GM12892 (cell line): ENCODE results near the gene GPALPP1.
"Not testable (repeated sequence)": the region's sequence is repeated elsewhere in the genome, so short reads cannot be mapped to it uniquely, and the experiment has no call there.

Experiments
- DNase-seq: peaks from one replicate; pipeline ENCODE4 v3.0.0; 2011; ENCODE audit not compliant: insufficient read length
- FAIRE-seq: peaks from 2 replicates; lab custom pipeline; 2011; peaks lifted over from hg19 to GRCh38; lab: Jason Lieb, UNC
- POLR2A ChIP-seq: IDR thresholded peaks from 2 replicates; pipeline ENCODE4 v1.6.1; 2011; ENCODE audit warnings: low read depth, low read length, control low read depth
- POLR2AphosphoS5 ChIP-seq: IDR thresholded peaks from 2 replicates; pipeline ENCODE4 v1.6.1; 2011; ENCODE audit warnings: low read depth, low read length, control low read depth
- TAF1 ChIP-seq: IDR thresholded peaks from 2 replicates; pipeline ENCODE4 v1.6.1; 2011; ENCODE audit warnings: low read depth, mild to moderate bottlenecking, control low read depth, low read length, borderline replicate concordance

The GPALPP1 gene

DNA sequence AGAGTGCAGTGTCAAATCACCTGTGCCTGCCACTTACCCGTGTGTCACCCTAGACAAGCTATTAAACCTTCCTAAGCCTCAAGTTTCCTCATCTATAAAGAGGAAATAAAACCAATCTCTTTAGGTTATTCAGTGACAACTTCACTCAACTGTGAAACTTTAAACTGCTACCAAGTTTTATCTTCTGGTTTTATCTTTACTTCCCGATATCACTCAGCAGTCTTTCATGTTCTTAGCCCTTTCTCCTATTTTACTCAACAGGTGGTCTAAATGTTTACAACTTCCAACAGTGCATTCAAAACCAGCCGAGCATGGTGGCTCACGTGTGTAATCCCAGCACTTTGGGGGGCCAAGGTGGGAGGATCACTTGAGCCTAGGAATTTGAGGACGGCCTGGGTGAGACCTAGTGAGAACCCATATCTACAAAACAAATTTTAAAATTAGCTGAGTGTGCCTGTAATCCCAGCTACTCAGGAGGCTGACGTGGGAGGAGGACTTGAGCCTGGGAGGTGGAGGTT lies 59.6 kb downstream of the GPALPP1 start:
- TF ChIP-seq TAF1: no peak
- TF ChIP-seq POLR2A: no peak
- no peak for TF ChIP-seq POLR2AphosphoS5
- DNase-seq (no peak), FAIRE-seq (no peak)

DNA sequence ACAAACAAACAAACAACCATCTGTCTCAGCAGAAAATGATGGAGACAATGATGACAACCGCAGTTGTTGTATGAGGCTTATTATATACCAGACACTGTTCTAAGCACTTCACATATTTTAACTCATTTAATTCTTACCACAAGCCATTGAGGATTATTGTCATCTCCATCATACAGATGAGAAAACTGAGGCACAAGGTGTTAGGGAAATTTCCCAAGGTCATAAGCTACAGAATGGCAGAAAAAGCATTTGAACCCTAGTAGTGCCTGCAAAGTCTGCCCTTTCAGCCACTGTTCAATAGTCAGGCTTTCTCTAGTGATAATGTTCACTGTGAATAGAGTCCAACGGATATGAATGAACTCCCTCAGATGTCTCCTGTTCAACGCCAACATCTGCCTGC lies 60.1 kb downstream of the GPALPP1 start:
- DNase-seq (no peak), FAIRE-seq (no peak)
- TF ChIP-seq POLR2AphosphoS5: no peak
- TF ChIP-seq TAF1: no peak
- no peak for TF ChIP-seq POLR2A

- no peak for TF ChIP-seq POLR2A
- TF ChIP-seq POLR2AphosphoS5: no peak
- no peak for TF ChIP-seq TAF1
- DNase-seq (no peak), FAIRE-seq (no peak)
Measured at GRCh38 chr13:45051315-45051714, 62.0 kb downstream of the GPALPP1 start.

DNA sequence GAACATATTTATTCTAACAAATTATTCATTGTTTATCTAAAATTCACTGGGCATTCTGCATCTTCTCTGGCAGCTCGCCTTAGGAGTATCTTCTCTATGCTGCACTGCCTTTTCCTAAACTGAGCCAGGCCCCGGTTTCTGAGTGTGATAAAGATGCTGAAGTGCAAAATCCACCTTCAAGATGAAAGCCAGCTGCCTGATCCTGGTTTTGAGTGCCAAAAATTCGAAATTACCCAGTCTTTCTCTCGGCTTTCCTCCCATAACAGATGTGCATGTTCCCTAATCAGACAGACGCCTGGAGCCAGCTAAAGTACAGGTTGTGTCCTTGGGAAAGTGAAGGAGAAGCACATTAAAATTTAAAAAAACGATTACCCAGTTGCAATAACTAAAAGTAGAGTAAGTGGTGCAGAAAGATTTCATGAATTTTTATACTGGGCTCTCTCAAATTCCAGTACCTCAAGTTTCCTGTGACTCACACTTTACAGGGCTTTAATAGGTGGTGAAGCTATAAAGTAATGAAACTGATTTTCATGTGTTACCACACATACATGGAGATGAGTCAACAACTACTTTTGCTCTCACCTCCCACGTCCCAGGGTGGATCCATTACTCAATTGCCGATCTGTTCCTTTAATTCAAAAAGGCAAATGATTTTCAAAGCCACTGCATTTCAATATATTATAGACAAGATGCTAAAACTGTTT lies 66.0 kb downstream of the GPALPP1 start:
- DNase-seq (no peak), FAIRE-seq (no peak)
- TF ChIP-seq POLR2AphosphoS5: no peak
- no peak for TF ChIP-seq TAF1
- TF ChIP-seq POLR2A: no peak

DNA sequence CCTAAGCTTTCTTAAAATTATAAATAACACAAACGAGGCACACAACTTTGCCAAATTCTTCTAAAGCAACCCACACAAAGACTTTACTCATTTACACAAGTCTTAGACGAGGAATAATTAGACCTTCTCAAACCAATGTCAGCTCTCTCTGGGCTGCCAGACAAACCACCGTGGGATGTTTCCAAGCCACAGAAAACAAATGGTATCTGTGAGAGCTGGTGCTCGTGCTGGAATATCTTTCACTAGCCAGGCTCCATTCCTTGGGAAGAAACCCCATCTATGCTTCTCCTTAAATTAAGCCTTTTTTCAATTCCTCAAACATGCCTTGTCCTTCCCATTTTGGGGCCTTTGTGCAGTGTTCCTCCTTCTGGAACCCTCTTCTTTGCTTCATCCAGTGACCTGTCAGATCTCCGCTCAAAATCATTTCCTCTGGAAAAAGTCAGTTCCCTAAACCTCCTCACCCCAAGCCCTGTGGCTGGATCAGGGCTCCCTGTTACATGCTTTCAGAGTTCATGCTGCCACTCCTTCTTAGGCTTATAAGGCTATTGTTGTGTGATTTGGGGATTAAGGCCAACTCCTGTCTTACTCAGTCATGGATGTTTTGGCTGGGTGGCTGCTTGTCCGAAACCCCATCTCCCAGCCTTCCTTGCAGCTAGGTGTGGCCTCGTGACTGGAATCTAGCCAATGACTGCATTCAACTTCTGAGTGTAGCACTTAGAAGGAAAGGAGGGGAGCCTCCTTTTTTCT lies 66.7 kb downstream of the GPALPP1 start:
- DNase-seq (no peak), FAIRE-seq (no peak)
- TF ChIP-seq TAF1 (no peak), POLR2AphosphoS5 (no peak), POLR2A (no peak)

GRCh38 chr13:45060062-45060461 lies 70.7 kb downstream of the GPALPP1 start:
- no peak for FAIRE-seq

DNA sequence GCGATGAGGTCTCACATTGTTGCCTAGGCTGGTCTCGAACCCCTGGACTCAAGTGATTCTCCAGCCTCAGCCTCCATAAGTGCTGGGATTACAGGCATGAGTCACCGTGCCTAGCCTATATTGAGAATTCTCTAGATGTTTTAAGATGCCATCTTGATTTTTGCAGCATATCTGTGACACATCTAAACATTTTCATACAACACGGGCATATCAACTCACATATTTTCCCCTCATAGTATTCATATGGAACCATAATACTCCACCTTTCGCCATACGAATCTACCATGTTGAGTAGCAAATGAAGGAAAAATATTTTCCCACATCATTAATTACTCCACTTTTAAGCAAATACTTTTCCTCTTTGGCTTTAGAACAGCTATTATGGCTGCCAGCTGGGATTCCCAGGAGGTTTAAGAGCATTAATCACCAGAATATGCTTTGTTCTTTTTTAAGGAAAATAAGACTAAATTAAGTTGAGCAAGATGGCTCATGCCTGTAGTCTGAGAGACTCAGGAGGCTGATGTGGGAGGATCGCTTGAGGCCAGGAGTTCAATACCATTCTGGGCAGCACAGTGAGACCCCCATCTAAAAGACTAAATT lies 74.0 kb downstream of the GPALPP1 start:
- FAIRE-seq (no peak), DNase-seq (no peak)
- no peak for TF ChIP-seq TAF1
- no peak for TF ChIP-seq POLR2AphosphoS5
- no peak for TF ChIP-seq POLR2A

More at GRCh38 chr13:45060062-45060461, 70.7 kb downstream of the GPALPP1 start:
- TF ChIP-seq TAF1: no peak
- no peak for TF ChIP-seq POLR2AphosphoS5
- DNase-seq: no peak

GRCh38 chr13:45063889-45064288 lies 74.6 kb downstream of the GPALPP1 start:
- not testable (repeated sequence) for DNase-seq, FAIRE-seq

- TF ChIP-seq TAF1 (no peak), POLR2A (no peak), POLR2AphosphoS5 (no peak)
- FAIRE-seq (no peak), DNase-seq (no peak)
Measured at GRCh38 chr13:45064889-45065288, 75.6 kb downstream of the GPALPP1 start.

DNA sequence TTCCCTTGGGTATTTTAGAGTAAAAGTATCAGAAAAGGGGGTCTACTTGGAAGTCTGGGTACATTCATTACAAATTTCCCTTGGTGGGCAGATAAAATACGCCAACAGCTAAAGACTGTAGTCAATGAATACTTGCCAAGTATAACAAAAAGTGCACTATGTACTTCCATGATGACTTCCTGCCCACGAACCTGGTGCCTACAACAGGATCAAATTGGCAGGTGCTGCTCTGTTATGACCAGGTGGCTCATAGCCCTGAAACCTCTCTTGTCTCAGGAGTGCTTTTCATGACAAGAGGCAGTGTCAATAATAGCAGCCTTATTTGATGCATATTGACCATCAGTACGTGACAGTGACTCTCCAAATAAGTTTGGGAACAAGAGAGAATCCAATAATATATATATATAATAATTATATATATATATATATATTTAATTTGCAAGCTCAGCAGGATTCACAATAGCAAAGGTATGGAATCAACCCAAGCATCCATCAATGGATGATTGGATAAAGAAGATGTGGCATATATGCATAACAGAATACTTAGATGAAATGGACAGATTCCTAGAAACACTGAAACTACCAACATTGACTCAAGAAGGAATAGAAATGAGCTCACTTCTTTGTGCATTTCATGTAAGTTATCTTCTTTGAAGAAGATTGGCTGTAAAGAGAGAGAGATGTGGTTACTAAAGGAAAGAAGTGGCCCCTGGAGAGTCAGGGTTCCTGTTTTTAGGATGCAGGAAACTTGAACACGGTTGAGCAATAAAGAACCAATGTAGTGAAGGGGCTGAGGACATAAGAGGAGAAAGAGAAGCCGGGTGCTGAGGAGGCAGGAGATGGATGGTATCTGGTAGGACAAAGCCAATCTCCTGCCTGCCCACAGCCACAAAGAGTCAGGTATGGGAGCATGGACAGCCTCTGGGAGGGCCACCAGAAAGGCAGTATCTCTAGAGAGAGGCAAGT lies 79.0 kb downstream of the GPALPP1 start:
- no peak for TF ChIP-seq POLR2A
- no peak for TF ChIP-seq POLR2AphosphoS5
- TF ChIP-seq TAF1: no peak
- FAIRE-seq (no peak), DNase-seq (no peak)

DNA sequence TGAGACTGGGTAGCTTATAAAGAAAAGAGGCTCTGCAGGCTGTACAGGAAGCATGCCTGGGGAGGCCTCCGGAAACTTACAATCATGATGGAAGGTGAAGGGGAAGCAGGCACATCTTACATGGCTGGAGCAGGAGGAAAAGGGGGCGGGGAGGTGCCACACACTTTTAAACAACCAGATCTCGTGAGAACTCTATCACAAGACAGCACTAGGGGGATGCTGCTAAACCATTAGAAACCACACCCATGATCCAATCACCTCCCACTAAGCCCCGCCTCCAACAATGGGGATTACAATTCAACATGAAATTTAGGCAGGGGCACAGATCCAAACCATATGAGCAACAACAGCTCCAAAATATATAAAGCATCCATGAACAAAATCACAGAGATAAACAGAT lies 84.5 kb downstream of the GPALPP1 start:
- TF ChIP-seq POLR2A (no peak), POLR2AphosphoS5 (no peak), TAF1 (no peak)
- no peak for FAIRE-seq
- DNase-seq: no peak
